Endothelial cell of umbilical vein (primary cell): ENCODE measurements around the gene PLCG2. TPM values are rescaled to one million over a fixed set of nuclear protein-coding genes. Genes with fewer than 3 reads are reported as not detected.

Source experiments
- BruUV-seq: library from RNA; stranded (reverse); fragments of 400-500 nt; replicated peaks from 2 replicates; lab custom pipeline; 2021; lab: Mats Ljungman, UMichigan
- CTCF ChIA-PET: fragments of 300-600, 350-600 bp; sonication (Branson Sonifier 250); formaldehyde crosslinking; loops from one replicate; lab custom pipeline; 2021; ENCODE audit warnings: antibody characterized with exemption, inconsistent platforms; lab: Charles Lee
- POLR2A ChIA-PET: fragments of 300-600, 350-600 bp; sonication (Branson Sonifier 250); formaldehyde crosslinking; loops from one replicate; lab custom pipeline; 2021; ENCODE audit warnings: antibody characterized with exemption, inconsistent platforms; lab: Charles Lee
- DNase-seq: peaks from one replicate; pipeline ENCODE4 v3.0.0-alpha.2; 2011; ENCODE audit warnings: low read depth, low spot score
- FAIRE-seq: peaks from 2 replicates; lab custom pipeline; 2011; peaks lifted over from hg19 to GRCh38; lab: Jason Lieb, UNC
- H2AFZ ChIP-seq: 2 replicates; pipeline ENCODE4 v1.6.0; 2012; ENCODE audit warnings: low read depth, low read length, control low read depth, inconsistent platforms
- H3K27ac ChIP-seq: 2 replicates; pipeline ENCODE4 v1.5.1; 2011; ENCODE audit warnings: low read depth, mild to moderate bottlenecking, control low read depth, low read length, moderate library complexity; ENCODE audit not compliant: insufficient read depth
- H3K27me3 ChIP-seq, 2 experiments: 2 replicates each; pipeline versions ENCODE4 v1.6.0 to v1.6.1; 2011; ENCODE audit warnings: low read length in 2 of 2, mixed read lengths in 1 of 2; ENCODE audit not compliant: control insufficient read depth in 2 of 2, insufficient read depth in 2 of 2
- H3K36me3 ChIP-seq, 2 experiments: 2 replicates in 1 of 2; 3 replicates in 1 of 2; pipeline ENCODE4 v1.5.1; 2011; ENCODE audit warnings: low read length in 2 of 2, mild to moderate bottlenecking in 1 of 2, moderate library complexity in 1 of 2; ENCODE audit not compliant: control insufficient read depth in 2 of 2, insufficient read depth in 2 of 2; ENCODE audit errors: extremely low read depth in 1 of 2
- H3K4me1 ChIP-seq: 3 replicates; pipeline ENCODE4 v1.5.1; 2011; ENCODE audit warnings: mild to moderate bottlenecking, low read length; ENCODE audit not compliant: control insufficient read depth, insufficient read depth; ENCODE audit errors: extremely low read depth
- H3K4me2 ChIP-seq: 2 replicates; pipeline ENCODE4 v1.6.1; 2011; ENCODE audit warnings: low read length, control low read depth, mixed read lengths; ENCODE audit not compliant: insufficient read depth
- H3K4me3 ChIP-seq, 3 experiments: fragments of 200-600 bp in 1 of 3; sonication (generic), shearing (Covaris generic) in 1 of 3; replicated peaks in 1 of 3; 2 replicates each; pipeline ENCODE4 v1.5.1; 2011 to 2016; ENCODE audit warnings: control low read depth in 3 of 3, low read length in 3 of 3, mild to moderate bottlenecking in 2 of 3, inconsistent platforms in 1 of 3, low read depth in 1 of 3, moderate library complexity in 1 of 3; ENCODE audit not compliant: insufficient read depth in 1 of 3
- H3K79me2 ChIP-seq: 2 replicates; pipeline ENCODE4 v1.6.0; 2012; ENCODE audit warnings: low read length, inconsistent platforms; ENCODE audit not compliant: control insufficient read depth, insufficient read depth
- H3K9ac ChIP-seq: replicated peaks from 2 replicates; pipeline ENCODE3; 2011; ENCODE audit warnings: low read length, control low read depth; ENCODE audit not compliant: insufficient read depth; ENCODE audit errors: extremely low read depth
- H3K9me1 ChIP-seq: replicated peaks from 3 replicates; pipeline ENCODE4 v1.6.0; 2011; ENCODE audit warnings: mild to moderate bottlenecking, low read length; ENCODE audit not compliant: control insufficient read depth, insufficient read depth; ENCODE audit errors: extremely low read depth
- H3K9me3 ChIP-seq: replicated peaks from 2 replicates; pipeline ENCODE4 v1.5.1; 2012; ENCODE audit warnings: low read length, inconsistent platforms; ENCODE audit not compliant: control insufficient read depth, insufficient read depth
- H4K20me1 ChIP-seq: replicated peaks from 2 replicates; pipeline ENCODE3; 2011; ENCODE audit warnings: mild to moderate bottlenecking, low read length; ENCODE audit not compliant: control insufficient read depth, insufficient read depth; ENCODE audit errors: extremely low read depth
- CTCF ChIP-seq, 2 donors: IDR thresholded peaks; 1 replicate in 1 of 2; 2 replicates in 1 of 2; pipeline ENCODE4 v1.5.1; 2011; ENCODE audit warnings: low read length in 2 of 2, mild to moderate bottlenecking in 2 of 2, moderate library complexity in 2 of 2, control low read depth in 1 of 2, inconsistent platforms in 1 of 2, low read depth in 1 of 2; ENCODE audit not compliant: insufficient read depth in 1 of 2; ENCODE audit errors: extremely low read depth in 1 of 2
- FOS ChIP-seq: IDR thresholded peaks from 2 replicates; pipeline ENCODE4 v1.6.1; 2011; ENCODE audit warnings: mild to moderate bottlenecking, low read length, moderate library complexity, borderline replicate concordance; ENCODE audit not compliant: insufficient read depth
- JUN ChIP-seq: IDR thresholded peaks from 2 replicates; pipeline ENCODE4 v1.6.1; 2011; ENCODE audit warnings: borderline replicate concordance, low read depth; ENCODE audit not compliant: insufficient read length, insufficient read depth
- MAX ChIP-seq: IDR thresholded peaks from 2 replicates; pipeline ENCODE4 v1.6.1; 2011; ENCODE audit not compliant: insufficient read depth, insufficient read length
- dilution Hi-C: fragments of 300-500 bp; cut with MboI; formaldehyde crosslinking; loops from one replicate; pipeline ENCODE4 v1.15.0; 2019; ENCODE audit warnings: low sequenced_read_pairs; ENCODE audit not compliant: extremely low pct_ligation_motif_present
- intact Hi-C: fragments of 100-400 bp; cut with micrococcal nuclease; formaldehyde crosslinking; loops from one replicate; pipeline ENCODE4 v1.10.0; 2022
- polyA plus RNA-seq, 4 experiments: library from polyadenylated mRNA; depleted of rRNA in 3 of 4; stranded (reverse) in 3 of 4; unstranded in 1 of 4; fragments of >200 nt; gene quantifications; 2 replicates each; pipeline versions ENCODE4 v1.2.1 to v1.2.3, GENCODE V29; 2011 to 2012; ENCODE audit warnings: missing spikeins in 1 of 4
- total RNA-seq: library from RNA; stranded (reverse); gene quantifications from 2 replicates; pipeline ENCODE4 v1.2.3, GENCODE V29; 2021

Gene PLCG2
- total and polyA plus RNA-seq, 2 donors (not counting 3 experiments of a cell fraction or from before 2014, with no cell fraction given) = 10.8 to 13.6 TPM

- H3K9ac ChIP-seq = no peak overlapping the region
- dilution Hi-C loops = no loop called here
- H3K79me2 ChIP-seq = no peaks in the 10 kb centered on the region
- intact Hi-C loops = loop anchor here (2.0 to 10.0 kb wide), 4 partner anchors 56 to 506 kb away; no protein-coding TSS in a partner anchor
- peaks cover 11% of the 10 kb centered on the region for H3K4me1 ChIP-seq
- H3K9me3 ChIP-seq = no peaks in the 10 kb centered on the region
- no TSS peak for BruUV-seq
- CTCF ChIA-PET = interaction anchor here (0.7 to 3.1 kb wide), 23 partner anchors 11 to 144 kb away, joined by 3 to 46 read pairs (median 6); partner anchors contain the start of gene PLCG2
- H3K27me3 ChIP-seq = no peaks in the 10 kb centered on the region
- TF ChIP-seq CTCF (IDR thresholded peaks at IDR 0.05; ENCODE audit: extremely low read depth in 1 of 2, insufficient read depth in 1 of 2, low read depth in 1 of 2, low read length in 2 of 2) = no peak
- peak; percentile 50 for TF ChIP-seq JUN
- no peak for TF ChIP-seq MAX
- peak; percentile 35 for TF ChIP-seq FOS
- peak; percentile 12 for FAIRE-seq
- no peak overlapping the region for H3K4me3 ChIP-seq
- H3K4me2 ChIP-seq = no peak overlapping the region
- POLR2A ChIA-PET = no interaction called here
- no peak overlapping the region for H3K27ac ChIP-seq
- no peaks in the 10 kb centered on the region for H3K9me1 ChIP-seq
- DNase-seq = peak; percentile 35
- no peaks in the 10 kb centered on the region for H3K36me3 ChIP-seq
- H2AFZ ChIP-seq = no peak overlapping the region
- H4K20me1 ChIP-seq = no peaks in the 10 kb centered on the region
Observed at GRCh38 chr16:81873206-81873605, 94.1 kb downstream of the PLCG2 start.
